Smooth muscle cell (in vitro differentiated cells): ENCODE results near the gene IKZF2. TPM values are rescaled to one million over a fixed set of nuclear protein-coding genes. Genes with fewer than 3 reads are reported as not detected.

Source experiments
- DNase-seq: peaks from one replicate; lab custom pipeline; 2025; ENCODE audit not compliant: unreplicated experiment; lab: John Stamatoyannopoulos, UW
- H2AFZ ChIP-seq: fragments of 200-600 bp; sonication (generic); 2 replicates; pipeline ENCODE4 v1.6.0; 2016; ENCODE audit warnings: antibody characterized with exemption, low read depth, mild to moderate bottlenecking
- H3F3A ChIP-seq: fragments of 200-600 bp; sonication (generic); 2 replicates; pipeline ENCODE4 v1.6.0; 2017; ENCODE audit warnings: antibody characterized with exemption, low read depth
- H3K27ac ChIP-seq: fragments of 200-600 bp; sonication (generic); 2 replicates; pipeline ENCODE4 v1.5.1; 2016; ENCODE audit warnings: low read depth, mild to moderate bottlenecking
- H3K27me3 ChIP-seq: fragments of 200-600 bp; sonication (generic); 2 replicates; pipeline ENCODE4 v1.6.1; 2016; ENCODE audit warnings: low read depth, mild to moderate bottlenecking
- H3K36me3 ChIP-seq: fragments of 200-600 bp; sonication (generic); 2 replicates; pipeline ENCODE4 v1.5.1; 2016; ENCODE audit warnings: low read depth
- H3K4me1 ChIP-seq: fragments of 200-600 bp; sonication (generic); 2 replicates; pipeline ENCODE4 v1.5.1; 2016; ENCODE audit warnings: low read depth
- H3K4me2 ChIP-seq: fragments of 200-600 bp; sonication (generic); 2 replicates; pipeline ENCODE4 v1.6.0; 2016; ENCODE audit warnings: mild to moderate bottlenecking
- H3K4me3 ChIP-seq: fragments of 200-600 bp; sonication (generic); 2 replicates; pipeline ENCODE4 v1.5.1; 2016; ENCODE audit warnings: mild to moderate bottlenecking
- H3K79me2 ChIP-seq: fragments of 200-600 bp; sonication (generic); 2 replicates; pipeline ENCODE4 v1.6.0; 2016; ENCODE audit warnings: low read depth, mild to moderate bottlenecking
- H3K9ac ChIP-seq: fragments of 200-600 bp; sonication (generic); 2 replicates; pipeline ENCODE4 v1.6.0; 2016; ENCODE audit warnings: low read depth
- H3K9me3 ChIP-seq: fragments of 200-600 bp; sonication (generic); replicated peaks from 2 replicates; pipeline ENCODE4 v1.5.1; 2016; ENCODE audit warnings: low read depth
- H4K20me1 ChIP-seq: fragments of 200-600 bp; sonication (generic); 2 replicates; pipeline ENCODE4 v1.6.0; 2016; ENCODE audit warnings: low read depth
- CTCF ChIP-seq: fragments of 200-600 bp; sonication (generic); IDR thresholded peaks from 2 replicates; pipeline ENCODE4 v1.5.1; 2017; ENCODE audit warnings: borderline replicate concordance, mild to moderate bottlenecking, antibody characterized with exemption; ENCODE audit not compliant: insufficient read depth, poor library complexity, severe bottlenecking
- WGBS: methylation state at CpG from one replicate; pipeline ENCODE4 v1.1.7; 2016; ENCODE audit warnings: low lambda C conversion rate; 5-methylcytosine and 5-hydroxymethylcytosine counted together
- polyA plus RNA-seq: library from polyadenylated mRNA; unstranded; fragments of >200 nt; fragmentation: Nextera tagmentation; extraction: Ambion mirVana; gene quantifications from 2 replicates; pipeline ENCODE4 v1.2.1, GENCODE V29; 2016
- total RNA-seq: library from RNA; depleted of rRNA; stranded (reverse); fragments of >200 nt; gene quantifications from 2 replicates; pipeline ENCODE4 v1.2.3, GENCODE V29; 2014

Gene IKZF2
- total RNA-seq (12.5 and 16.5 TPM in 2 replicates), polyA plus RNA-seq (0.69 and 1.2 TPM in 2 replicates)

GRCh38 chr2:213151437-213152064, at the start of gene IKZF2:
Gene IKZF2 (minus strand): TSS chr2:213151612. CDS start chr2:213148629, 2,983 bp downstream.
- Histone ChIP-seq H3K4me3 (peak within 1 kb of the TSS; percentile 99), H3K27me3 (no peaks in the 10 kb centered on the region), H3K9me3 (no peaks in the 10 kb centered on the region), H3F3A (peaks cover 15% of the 10 kb centered on the region), H3K79me2 (no peaks in the 10 kb centered on the region), H3K36me3 (no peaks in the 10 kb centered on the region), H3K4me2 (peak within 1 kb of the TSS; percentile 98), H3K9ac (peak within 1 kb of the TSS; percentile 53), H3K4me1 (peaks cover 28% of the 10 kb centered on the region), H2AFZ (peak within 1 kb of the TSS; percentile 99), H3K27ac (peak within 1 kb of the TSS; percentile 65), H4K20me1 (no peaks in the 10 kb centered on the region)
- WGBS: under 1% methylated on average over 22 of the region's 87 CpGs
- peak; percentile 54 for DNase-seq
- TF ChIP-seq CTCF: no peak

DNA sequence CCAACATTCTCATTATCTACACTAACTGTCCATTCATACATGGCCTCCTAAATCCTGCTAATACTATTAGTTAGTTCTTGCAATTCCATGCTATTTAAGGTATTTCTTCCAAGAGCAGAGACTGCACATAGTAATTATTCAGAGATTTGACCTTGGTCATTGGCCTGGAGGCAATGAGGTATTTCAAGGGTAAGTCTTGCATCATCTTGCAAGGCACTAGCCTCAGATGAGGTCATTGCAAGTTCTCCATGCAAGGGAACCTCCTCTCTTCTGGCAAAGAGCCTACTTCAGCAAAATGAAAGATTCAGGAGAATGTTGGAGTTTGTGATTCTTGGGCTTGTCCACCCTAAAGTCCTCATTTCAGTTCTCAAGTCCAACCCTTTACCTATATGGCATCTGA, 48.5 kb upstream of the IKZF2 start:
- Histone ChIP-seq H4K20me1 (no peaks in the 10 kb centered on the region), H3K9me3 (no peaks in the 10 kb centered on the region), H3K9ac (no peak overlapping the region), H3K36me3 (no peaks in the 10 kb centered on the region), H3K79me2 (no peaks in the 10 kb centered on the region), H3K27ac (no peak overlapping the region), H3K4me1 (no peaks in the 10 kb centered on the region), H2AFZ (no peak overlapping the region), H3K4me3 (no peak overlapping the region), H3F3A (no peaks in the 10 kb centered on the region), H3K27me3 (no peaks in the 10 kb centered on the region), H3K4me2 (no peak overlapping the region)
- DNase-seq: no peak
- TF ChIP-seq CTCF: no peak

DNA sequence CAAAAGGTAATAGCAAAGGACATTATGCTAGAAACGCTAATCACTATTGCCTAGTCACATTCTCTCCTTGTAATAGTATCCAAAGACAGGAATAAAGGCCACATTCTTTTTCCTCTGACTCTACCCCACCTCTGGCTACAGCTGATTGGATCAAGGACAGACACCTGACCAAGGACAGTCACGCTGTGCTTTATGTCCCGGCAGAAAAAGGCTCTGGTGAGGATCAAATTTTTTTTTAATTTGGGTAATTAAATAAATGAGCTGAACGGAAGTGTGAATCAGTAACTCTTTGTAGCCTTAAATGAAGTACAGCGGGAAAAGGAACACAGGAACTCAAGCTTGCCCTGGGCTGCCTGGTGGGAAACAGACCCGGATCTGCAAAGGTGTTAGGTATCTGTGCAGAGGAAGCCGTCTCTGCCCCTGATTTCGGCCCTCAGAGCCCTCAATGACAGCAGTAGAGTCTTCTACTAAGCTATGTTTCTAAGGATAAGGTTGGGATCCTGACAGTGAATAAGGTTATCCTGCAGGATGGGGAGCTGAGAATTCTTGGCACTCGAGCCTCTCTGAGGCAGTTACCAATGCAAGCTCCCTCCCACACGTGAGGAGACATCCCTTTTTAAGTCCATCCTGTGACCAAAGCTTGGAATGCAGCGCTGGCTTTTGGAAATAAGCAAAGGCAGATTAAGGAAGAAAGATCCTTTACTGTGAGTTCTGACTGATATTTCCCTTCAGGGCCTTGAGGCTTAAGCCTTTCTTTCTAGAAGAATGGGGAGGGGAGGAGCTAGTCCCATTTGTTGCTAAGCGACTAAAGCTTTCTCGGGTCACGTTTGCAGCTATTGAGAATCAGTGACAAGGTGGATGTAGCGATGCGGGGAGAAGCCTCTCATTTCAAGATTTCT, 37.8 kb upstream of the IKZF2 start:
- no peaks in the 10 kb centered on the region for H3K27me3 ChIP-seq
- no peak for DNase-seq
- H3K36me3 ChIP-seq: no peaks in the 10 kb centered on the region
- H3K27ac ChIP-seq: peak overlapping the region; percentile 38
- peaks cover 24% of the 10 kb centered on the region for H3K4me1 ChIP-seq
- H3K4me3 ChIP-seq: peak overlapping the region; percentile 21
- H3K79me2 ChIP-seq: no peaks in the 10 kb centered on the region
- H3K9ac ChIP-seq: no peak overlapping the region
- H3F3A ChIP-seq: peaks cover 9% of the 10 kb centered on the region
- H3K9me3 ChIP-seq: no peaks in the 10 kb centered on the region
- no peaks in the 10 kb centered on the region for H4K20me1 ChIP-seq
- peak overlapping the region; percentile 77 for H2AFZ ChIP-seq
- TF ChIP-seq CTCF: no peak
- 8% methylated on average over 16 of the region's 16 CpGs for WGBS
- H3K4me2 ChIP-seq: peak overlapping the region; percentile 73
